HepG2 (cell line): ENCODE measurements around the gene TUBB2B. TPM values are rescaled to one million over a fixed set of nuclear protein-coding genes. Genes with fewer than 3 reads are reported as not detected.
A peak's percentile ranks its signal among the peaks of the same experiment; 100 is the strongest.

Source experiments
- ATF7-NPFF ChIP-seq: sonication (generic); formaldehyde crosslinking; IDR thresholded peaks from 2 replicates; pipeline ENCODE4 v1.8.1; 2023; ENCODE audit warnings: mild to moderate bottlenecking, low read depth, missing genetic modification reagents, moderate library complexity
- ATM ChIP-seq: fragments of 450-650 bp; IDR thresholded peaks from 2 replicates; pipeline ENCODE4 v1.7.1; 2017; ENCODE audit warnings: mild to moderate bottlenecking, borderline replicate concordance
- BATF2 ChIP-seq: sonication (generic); formaldehyde crosslinking; IDR thresholded peaks from 2 replicates; pipeline ENCODE4 v1.8.0; 2022; ENCODE audit warnings: mild to moderate bottlenecking, missing genetic modification reagents, moderate library complexity
- CERS6 ChIP-seq: sonication (generic); formaldehyde crosslinking; IDR thresholded peaks from 2 replicates; pipeline ENCODE4 v1.5.0; 2020; ENCODE audit warnings: missing genetic modification reagents
- CHCHD3 ChIP-seq: sonication (generic); formaldehyde crosslinking; IDR thresholded peaks from 2 replicates; pipeline ENCODE4 v1.8.0; 2022; ENCODE audit warnings: mild to moderate bottlenecking, missing genetic modification reagents, moderate library complexity
- DNMT3B ChIP-seq: conservative IDR thresholded peaks from 2 replicates; pipeline ENCODE4 v1.6.1; 2016; ENCODE audit warnings: missing biosample characterization, control low read depth
- DZIP1 ChIP-seq: sonication (generic); formaldehyde crosslinking; IDR thresholded peaks from 2 replicates; pipeline ENCODE4 v1.5.0; 2020; ENCODE audit warnings: mild to moderate bottlenecking, missing genetic modification reagents
- ESRRA ChIP-seq: sonication (generic); formaldehyde crosslinking; IDR thresholded peaks from 2 replicates; pipeline ENCODE4 v1.5.1; 2020; ENCODE audit warnings: mild to moderate bottlenecking, low read depth, missing genetic modification reagents
- FOSL2 ChIP-seq: sonication (generic); formaldehyde crosslinking; IDR thresholded peaks from 2 replicates; pipeline ENCODE4 v1.4.0; 2020; ENCODE audit warnings: missing genetic modification reagents
- HOXA9 ChIP-seq: sonication (generic); formaldehyde crosslinking; IDR thresholded peaks from 2 replicates; pipeline ENCODE4 v1.8.1; 2022; ENCODE audit warnings: missing genetic modification reagents, mild to moderate bottlenecking, moderate library complexity, borderline replicate concordance
- HOXD1 ChIP-seq: sonication (generic); formaldehyde crosslinking; IDR thresholded peaks from 2 replicates; pipeline ENCODE4 v1.5.0; 2020; ENCODE audit warnings: missing genetic modification reagents
- ONECUT2 ChIP-seq: sonication (generic); formaldehyde crosslinking; IDR thresholded peaks from 2 replicates; pipeline ENCODE4 v1.4.0; 2020; ENCODE audit warnings: missing genetic modification reagents
- PCBP2 ChIP-seq: fragments of 200-400 bp; formaldehyde crosslinking; optimal IDR thresholded peaks from 2 replicates; pipeline ENCODE3; 2018; ENCODE audit warnings: low read length, low read depth; ENCODE audit not compliant: poor library complexity, severe bottlenecking
- POGZ ChIP-seq: sonication (generic); formaldehyde crosslinking; IDR thresholded peaks from 2 replicates; pipeline ENCODE4 v1.4.0; 2020; ENCODE audit warnings: mild to moderate bottlenecking, missing genetic modification reagents
- POLR2AphosphoS5 ChIP-seq: IDR thresholded peaks from 2 replicates; pipeline ENCODE4 v1.6.1; 2012; ENCODE audit warnings: low read depth, low read length
- SUZ12 ChIP-seq: fragments of 150-350 bp; IDR thresholded peaks from 2 replicates; pipeline ENCODE4 v1.6.1; 2014; ENCODE audit warnings: low read depth, low read length
- TP53 ChIP-seq: sonication (generic); formaldehyde crosslinking; conservative IDR thresholded peaks from 2 replicates; pipeline ENCODE4 v1.4.0; 2020; ENCODE audit warnings: missing genetic modification reagents
- ZNF205 ChIP-seq: IDR thresholded peaks from 2 replicates; pipeline ENCODE4 v1.6.1; 2018; ENCODE audit warnings: missing biosample characterization, missing genetic modification reagents
- ZNF253 ChIP-seq: sonication (generic); formaldehyde crosslinking; IDR thresholded peaks from 2 replicates; pipeline ENCODE4 v1.8.0; 2022; ENCODE audit warnings: mild to moderate bottlenecking, missing genetic modification reagents, borderline replicate concordance
- ZNF44 ChIP-seq: sonication (generic); formaldehyde crosslinking; IDR thresholded peaks from 2 replicates; pipeline ENCODE4 v1.5.1; 2020; ENCODE audit warnings: mild to moderate bottlenecking, missing genetic modification reagents
- ZNF569 ChIP-seq: sonication (generic); formaldehyde crosslinking; IDR thresholded peaks from 2 replicates; pipeline ENCODE4 v1.5.0; 2020; ENCODE audit warnings: mild to moderate bottlenecking, missing genetic modification reagents, moderate library complexity, borderline replicate concordance
- ZNF724P ChIP-seq: sonication (generic); formaldehyde crosslinking; IDR thresholded peaks from 2 replicates; pipeline ENCODE4 v1.8.0; 2022; ENCODE audit warnings: missing genetic modification reagents, borderline replicate concordance
- ZNF780A ChIP-seq: sonication (generic); formaldehyde crosslinking; IDR thresholded peaks from 2 replicates; pipeline ENCODE4 v1.8.0; 2022; ENCODE audit warnings: mild to moderate bottlenecking, missing genetic modification reagents, moderate library complexity
- ZZZ3 ChIP-seq: sonication (generic); formaldehyde crosslinking; IDR thresholded peaks from 2 replicates; pipeline ENCODE4 v1.4.0; 2020; ENCODE audit warnings: missing genetic modification reagents, mild to moderate bottlenecking, borderline replicate concordance
- polyA plus RNA-seq, 8 experiments: library from polyadenylated mRNA; depleted of rRNA in 3 of 8; stranded (reverse) in 7 of 8; unstranded in 1 of 8; fragments of >200 nt; fragmentation: Illumina TruSeq in 4 of 8; extraction: Trizol in 4 of 8; gene quantifications; 2 replicates each; pipeline versions ENCODE4 v1.2.1 to v1.2.3, GENCODE V29; 2011 to 2016; ENCODE audit warnings: low read depth in 4 of 8, missing spikeins in 1 of 8, mixed read lengths in 1 of 8; ENCODE audit not compliant: insufficient read depth in 1 of 8
- total RNA-seq, 5 experiments: library from RNA; depleted of rRNA; stranded (reverse); fragments of >200 nt; fragmentation: Illumina TruSeq; extraction: Trizol; gene quantifications; 2 replicates each; pipeline ENCODE4 v1.2.3, GENCODE V29; 2016; ENCODE audit warnings: low read depth in 1 of 5
- TF ChIP-seq, protein P1 (sequence below): IDR thresholded peaks from 2 replicates; pipeline ENCODE4 v1.6.1; 2016; ENCODE audit warnings: mild to moderate bottlenecking

Gene TUBB2B
- total and polyA plus RNA-seq, 2 of the 13 experiments (the other 11 are each of a cell fraction or from before 2014, with no cell fraction given) = 10.3 to 23.6 TPM

DNA sequence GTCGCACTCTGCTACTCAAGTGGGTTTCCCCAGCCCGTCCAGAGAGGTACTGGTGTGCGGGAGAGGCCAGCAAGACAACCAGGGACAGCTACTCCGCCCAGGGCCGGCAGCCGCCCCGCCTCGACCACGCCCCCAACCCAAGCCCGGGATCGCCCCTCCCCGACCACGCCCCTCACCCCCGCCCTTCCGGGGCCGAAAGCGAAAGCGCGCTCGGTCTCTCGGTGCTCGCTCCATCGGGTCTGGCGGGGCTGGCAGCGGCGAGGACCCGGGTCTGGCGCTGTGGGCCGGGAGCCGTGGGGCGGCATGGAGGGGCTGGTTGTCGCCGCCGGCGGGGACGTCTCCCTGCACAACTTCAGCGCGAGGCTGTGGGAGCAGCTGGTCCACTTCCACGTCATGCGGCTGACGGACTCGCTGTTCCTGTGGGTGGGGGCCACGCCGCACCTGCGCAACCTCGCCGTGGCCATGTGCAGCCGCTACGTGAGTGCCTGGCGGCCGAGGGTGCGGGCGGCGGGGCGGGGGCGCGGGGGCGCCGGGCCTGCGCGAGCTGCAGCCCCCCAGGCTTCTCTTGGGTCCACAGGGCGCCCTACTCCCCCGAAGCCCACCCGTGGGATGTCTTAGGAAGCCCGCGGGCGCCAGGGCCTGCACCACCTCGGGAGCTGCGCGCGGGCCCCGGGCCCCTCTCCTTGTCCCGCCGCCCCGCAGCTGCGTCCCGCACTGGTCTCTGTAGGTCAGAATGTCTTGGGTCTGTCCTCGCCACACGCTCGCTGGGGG is 31.5 kb upstream of the TUBB2B start, which contains the start of gene PSMG4 (continued):
- TF ChIP-seq ZNF44 (CRISPR knock-in tag) = no peak
- TF ChIP-seq ESRRA (CRISPR knock-in tag) = peak; percentile 76
- TF ChIP-seq ZNF780A (CRISPR knock-in tag) = peak; percentile 43; the same call in 1 of the 2 replicates
- TF ChIP-seq HOXD1 (CRISPR knock-in tag) = peak; percentile 77; the same call in 1 of the 2 replicates
- TF ChIP-seq ZZZ3 = peak; percentile 82; the same call in 1 of the 2 replicates
- TF ChIP-seq POLR2AphosphoS5 = peak; percentile 85
- TF ChIP-seq ZNF205 = peak; percentile 91
- peak; percentile 79; the same call in 1 of the 2 replicates for TF ChIP-seq HOXA9 (CRISPR knock-in tag)
- no peak for TF ChIP-seq SUZ12
- peak; percentile 85; the same call in 1 of the 2 replicates for TF ChIP-seq ZNF724P (CRISPR knock-in tag)
- TF ChIP-seq DZIP1 (CRISPR knock-in tag) = peak; percentile 71; the same call in 1 of the 2 replicates
- TF ChIP-seq, protein P1, sequence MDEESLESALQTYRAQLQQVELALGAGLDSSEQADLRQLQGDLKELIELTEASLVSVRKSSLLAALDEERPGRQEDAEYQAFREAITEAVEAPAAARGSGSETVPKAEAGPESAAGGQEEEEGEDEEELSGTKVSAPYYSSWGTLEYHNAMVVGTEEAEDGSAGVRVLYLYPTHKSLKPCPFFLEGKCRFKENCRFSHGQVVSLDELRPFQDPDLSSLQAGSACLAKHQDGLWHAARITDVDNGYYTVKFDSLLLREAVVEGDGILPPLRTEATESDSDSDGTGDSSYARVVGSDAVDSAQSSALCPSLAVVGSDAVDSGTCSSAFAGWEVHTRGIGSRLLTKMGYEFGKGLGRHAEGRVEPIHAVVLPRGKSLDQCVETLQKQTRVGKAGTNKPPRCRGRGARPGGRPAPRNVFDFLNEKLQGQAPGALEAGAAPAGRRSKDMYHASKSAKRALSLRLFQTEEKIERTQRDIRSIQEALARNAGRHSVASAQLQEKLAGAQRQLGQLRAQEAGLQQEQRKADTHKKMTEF (CRISPR knock-in tag) = peak; percentile 92; the same call in 1 of the 2 replicates
- peak; percentile 79; the same call in 1 of the 2 replicates for TF ChIP-seq CHCHD3 (CRISPR knock-in tag)
- TF ChIP-seq FOSL2 (CRISPR knock-in tag) = peak; percentile 68
- no peak for TF ChIP-seq ATM
- no peak for TF ChIP-seq PCBP2
- no peak for TF ChIP-seq BATF2 (CRISPR knock-in tag)
- peak; percentile 96 for TF ChIP-seq ATF7-NPFF (CRISPR knock-in tag)
- no peak for TF ChIP-seq DNMT3B (CRISPR knock-in tag)
- 0 out of 2 replicates have a peak, but pooled peaks have one; percentile 34 for TF ChIP-seq ONECUT2 (CRISPR knock-in tag)
- TF ChIP-seq TP53 (CRISPR knock-in tag) = peak; percentile 60; the same call in 1 of the 2 replicates
- peak; percentile 82 for TF ChIP-seq POGZ
- TF ChIP-seq ZNF569 (CRISPR knock-in tag) = no peak
- no peak; the same call in 1 of the 2 replicates for TF ChIP-seq ZNF253
- peak; percentile 86 for TF ChIP-seq CERS6
